H1 (cell line): ENCODE results near the gene LRRC61. TPM values are rescaled to one million over a fixed set of nuclear protein-coding genes. Genes with fewer than 3 reads are reported as not detected.

ENCODE experiments used
- CHD2 ChIP-seq: IDR thresholded peaks from 2 replicates; pipeline ENCODE4 v1.6.1; 2012; ENCODE audit warnings: low read length, improper control_type of control experiment
- CHD7 ChIP-seq: fragments of 300-600 bp; sonication (generic); IDR thresholded peaks from 2 replicates; pipeline ENCODE4 v1.7.1; 2012; ENCODE audit warnings: low read length, moderate library complexity, mild to moderate bottlenecking, inconsistent platforms; ENCODE audit not compliant: insufficient replicate concordance
- CREB1 ChIP-seq: IDR thresholded peaks from 2 replicates; pipeline ENCODE4 v1.6.1; 2012; ENCODE audit warnings: inconsistent platforms
- KDM4A ChIP-seq: IDR thresholded peaks from one replicate; pipeline ENCODE4 v1.7.1; 2012; ENCODE audit warnings: low read depth, mild to moderate bottlenecking, moderate library complexity, low read length, inconsistent platforms; ENCODE audit not compliant: severe bottlenecking
- MAFK ChIP-seq: IDR thresholded peaks from 2 replicates; pipeline ENCODE4 v1.6.1; 2012; ENCODE audit warnings: low read depth, mild to moderate bottlenecking, improper control_type of control experiment, low read length
- NANOG ChIP-seq: IDR thresholded peaks from 2 replicates; pipeline ENCODE4 v1.6.1; 2011; ENCODE audit warnings: low read length, low read depth, mild to moderate bottlenecking, inconsistent platforms; ENCODE audit not compliant: insufficient read depth, poor library complexity, severe bottlenecking
- PHF8 ChIP-seq: fragments of 200-600 bp; sonication (generic); conservative IDR thresholded peaks from 2 replicates; pipeline ENCODE4 v1.7.1; 2012; ENCODE audit warnings: low read depth, mild to moderate bottlenecking, inconsistent platforms, low read length, moderate library complexity
- RAD21 ChIP-seq, 2 experiments: IDR thresholded peaks in 1 of 2; conservative IDR thresholded peaks in 1 of 2; 2 replicates each; pipeline ENCODE4 v1.6.1; 2011; ENCODE audit warnings: low read depth in 2 of 2, low read length in 2 of 2, improper control_type of control experiment in 1 of 2, inconsistent platforms in 1 of 2, mild to moderate bottlenecking in 1 of 2, moderate library complexity in 1 of 2
- YY1 ChIP-seq: IDR thresholded peaks from 2 replicates; pipeline ENCODE4 v1.6.1; 2011; ENCODE audit warnings: low read depth, mild to moderate bottlenecking, low read length
- polyA plus RNA-seq, 7 experiments: library from polyadenylated mRNA; depleted of rRNA in 3 of 7; stranded (reverse) in 5 of 7; unstranded in 2 of 7; fragments of >200 nt in 5 of 7; fragments of 200-250 nt in 2 of 7; gene quantifications; 1 replicate in 5 of 7; 2 replicates in 1 of 7; 4 replicates in 1 of 7; pipeline versions ENCODE4 v1.2.1 to v1.2.3, GENCODE V29; 2011 to 2013; ENCODE audit warnings: missing spikeins in 2 of 7, mixed read lengths in 2 of 7
- total RNA-seq: library from RNA; stranded (reverse); fragmentation: NEBNext Ultra II Directional; extraction: Animal tissue kit (Norgen Biotek cat#: 25700); gene quantifications from 2 replicates; pipeline ENCODE4 v1.2.1, GENCODE V29; 2021

LRRC61 gene
- total and polyA plus RNA-seq, 2 of the 8 experiments (the other 6 are each of a cell fraction or from before 2014, with no cell fraction given), result 0.73 to 44.8 TPM

GRCh38 chr7:150368884-150369747 lies 46.0 kb downstream of the LRRC61 start (continued):
- TF ChIP-seq MAFK (no peak), CHD7 (no peak), KDM4A (no peak), NANOG (no peak), PHF8 (peak; percentile 1; the same call in 1 of the 2 replicates), CHD2 (peak; percentile 66; the same call in 1 of the 2 replicates), RAD21 (IDR thresholded peaks at IDR 0.05 in 1 of 2, conservative IDR thresholded peaks at IDR 0.05 in 1 of 2; ENCODE audit: low read depth in 2 of 2, low read length in 2 of 2) (peak in 1 of 2 experiments; percentile 25; a peak in 1 of 4 replicates), CREB1 (0 out of 2 replicates have a peak, but pooled peaks have one; percentile 44), YY1 (peak; percentile 44; the same call in 1 of the 2 replicates)
